Urinary bladder (tissue), 4 donors: ENCODE data around the gene SORBS2. TPM values are rescaled to one million over a fixed set of nuclear protein-coding genes. Genes with fewer than 3 reads are reported as not detected.

Experiments used
- DNase-seq: peaks from one replicate; pipeline ENCODE4 v3.0.0-alpha.2; 2015; ENCODE audit errors: extremely low spot score
- H3K27ac ChIP-seq: one replicate; pipeline ENCODE4 v1.5.1; 2013; ENCODE audit warnings: low read depth, mild to moderate bottlenecking, moderate library complexity
- H3K36me3 ChIP-seq: one replicate; pipeline ENCODE4 v1.6.1; 2013; ENCODE audit warnings: mild to moderate bottlenecking, moderate library complexity; ENCODE audit not compliant: insufficient read depth
- H3K4me1 ChIP-seq: one replicate; pipeline ENCODE4 v1.6.1; 2013; ENCODE audit warnings: mild to moderate bottlenecking, moderate library complexity; ENCODE audit not compliant: insufficient read depth
- H3K4me3 ChIP-seq: one replicate; pipeline ENCODE4 v1.5.1; 2013; ENCODE audit warnings: low read depth, low read length
- WGBS: extraction: QIAGEN DNeasy Blood & Tissue Kit; methylation state at CpG from one replicate; pipeline ENCODE4 v1.1.7; 2013; 5-methylcytosine and 5-hydroxymethylcytosine counted together
- polyA plus RNA-seq: library from polyadenylated mRNA; stranded (reverse); fragments of 200-250 nt; gene quantifications from one replicate; pipeline ENCODE4 v1.2.3, GENCODE V29; 2013
- total RNA-seq: library from RNA; depleted of rRNA; stranded (reverse); fragments of >200 nt; gene quantifications from one replicate; pipeline ENCODE4 v1.2.3, GENCODE V29; 2014
- donor health status: healthy with polysubstance abuse.
- donor health status: healthy.

SORBS2 gene
- total and polyA plus RNA-seq, 2 donors, result 83.4 to 493 TPM

DNA sequence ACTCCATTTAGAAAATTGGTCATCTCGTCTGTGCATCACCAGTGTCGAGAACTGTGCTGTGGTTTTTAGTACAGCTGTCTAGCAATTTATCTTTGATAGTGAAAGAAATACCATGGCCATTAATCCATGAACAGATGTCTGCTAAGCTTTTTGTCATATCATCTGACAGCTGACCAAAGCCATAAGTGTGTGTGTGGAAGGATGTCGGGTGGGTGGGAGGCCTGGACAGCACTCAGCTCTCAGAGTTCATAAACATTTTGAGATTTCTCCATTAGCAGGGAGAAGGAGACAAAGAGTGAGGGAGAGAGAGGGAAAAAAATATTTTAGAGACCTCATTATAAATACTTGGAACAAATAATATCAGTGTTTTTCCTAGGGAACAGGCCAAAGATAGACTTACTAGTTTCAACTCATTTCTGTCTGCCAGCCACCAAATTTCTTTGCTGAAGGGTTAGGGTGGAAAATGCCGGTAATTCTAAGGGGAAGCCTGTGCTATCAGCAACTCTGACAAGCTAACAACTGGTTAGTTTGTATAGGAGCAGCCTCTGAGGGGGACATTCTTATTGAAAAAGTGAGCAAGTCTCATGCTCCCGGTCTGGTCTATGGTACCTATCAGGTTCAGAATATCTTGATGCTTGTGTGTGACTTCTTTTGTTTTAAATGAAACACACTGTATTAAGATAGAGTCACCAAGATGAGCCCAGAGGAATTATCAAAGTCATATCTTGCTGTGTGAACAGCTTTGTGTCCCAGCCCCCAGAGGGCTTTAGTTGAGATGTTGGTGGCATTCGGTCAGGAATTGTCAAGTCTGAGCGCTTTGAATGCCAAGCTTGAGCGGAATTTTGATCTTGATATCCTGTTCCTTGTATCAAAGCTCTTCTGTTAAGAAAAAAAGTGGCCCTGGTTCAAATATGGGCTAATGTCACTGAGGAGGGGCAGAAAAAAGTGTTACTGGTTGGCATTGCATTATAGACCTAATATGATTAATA, 234.7 kb downstream of the SORBS2 start:
- H3K4me3 ChIP-seq, result no peak overlapping the region
- no peak for DNase-seq
- peak overlapping the region; percentile 73 for H3K27ac ChIP-seq
- no peaks in the 10 kb centered on the region for H3K36me3 ChIP-seq
- H3K4me1 ChIP-seq, result no peaks in the 10 kb centered on the region
- WGBS, result 44% methylated on average over 8 of the region's 8 CpGs

DNA sequence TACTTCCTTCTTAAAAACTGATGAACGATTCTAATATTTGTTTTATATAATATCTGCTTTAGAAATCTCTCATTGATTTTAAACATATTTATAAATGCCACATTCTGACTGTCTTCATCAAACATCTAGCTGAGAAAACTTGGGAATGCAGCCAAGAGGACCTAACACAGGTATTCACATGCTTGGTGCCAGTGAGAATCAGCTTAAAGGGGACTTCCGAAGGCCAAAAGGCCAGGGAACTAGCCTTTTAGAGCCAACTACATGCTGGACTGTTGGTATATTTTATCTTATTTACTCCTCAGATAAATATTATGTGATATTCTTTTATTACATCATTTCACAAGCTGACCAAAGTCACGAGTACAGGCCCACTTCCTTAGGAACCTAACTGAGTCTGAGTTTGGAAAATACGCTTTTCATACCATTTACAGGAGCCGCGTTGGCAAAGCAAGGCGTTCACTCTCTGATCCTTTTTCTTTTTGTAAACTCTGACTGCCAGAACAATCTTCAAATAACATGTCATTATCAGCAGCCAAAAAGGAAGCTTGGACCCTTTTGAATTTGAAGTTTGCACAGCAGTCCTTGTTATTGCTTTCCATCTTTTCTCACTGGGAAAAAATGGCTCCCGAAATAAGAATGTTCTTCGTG, 235.6 kb downstream of the SORBS2 start:
- Histone ChIP-seq H3K4me1 (no peaks in the 10 kb centered on the region), H3K27ac (peak overlapping the region; percentile 87), H3K36me3 (no peaks in the 10 kb centered on the region), H3K4me3 (no peak overlapping the region)
- 36% methylated on average over 9 of the region's 9 CpGs for WGBS
- DNase-seq, result no peak

DNA sequence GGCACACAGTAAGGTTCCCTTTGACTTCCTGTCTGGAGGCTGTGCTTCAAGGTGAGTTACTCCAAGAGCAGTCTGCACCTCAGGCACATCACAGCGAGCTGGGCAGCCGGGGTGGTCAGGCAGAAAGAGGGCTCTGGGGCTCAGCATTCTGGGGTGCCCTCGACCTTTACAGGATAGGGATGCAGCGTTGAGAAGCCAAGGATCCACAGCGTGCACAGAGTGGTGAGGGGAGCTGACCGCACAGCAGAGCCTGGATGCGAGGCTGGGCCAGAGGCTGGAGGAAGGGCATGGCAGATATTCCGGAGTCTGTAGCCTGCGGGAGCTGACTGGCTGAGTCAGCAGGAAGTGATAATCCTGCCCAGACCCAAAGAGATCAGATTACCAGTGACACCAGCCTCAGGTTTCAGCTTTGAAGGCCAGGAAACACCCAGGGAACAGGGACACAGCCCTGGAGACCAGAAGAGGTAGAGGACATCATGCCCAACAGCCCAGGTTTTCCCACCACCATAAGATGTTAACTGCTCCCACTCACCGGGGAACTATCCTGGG, 238.3 kb downstream of the SORBS2 start:
- no peaks in the 10 kb centered on the region for H3K4me1 ChIP-seq
- no peak overlapping the region for H3K4me3 ChIP-seq
- DNase-seq, result no peak
- H3K27ac ChIP-seq, result no peak overlapping the region
- WGBS, result 59% methylated on average over 10 of the region's 10 CpGs
- no peaks in the 10 kb centered on the region for H3K36me3 ChIP-seq

DNA sequence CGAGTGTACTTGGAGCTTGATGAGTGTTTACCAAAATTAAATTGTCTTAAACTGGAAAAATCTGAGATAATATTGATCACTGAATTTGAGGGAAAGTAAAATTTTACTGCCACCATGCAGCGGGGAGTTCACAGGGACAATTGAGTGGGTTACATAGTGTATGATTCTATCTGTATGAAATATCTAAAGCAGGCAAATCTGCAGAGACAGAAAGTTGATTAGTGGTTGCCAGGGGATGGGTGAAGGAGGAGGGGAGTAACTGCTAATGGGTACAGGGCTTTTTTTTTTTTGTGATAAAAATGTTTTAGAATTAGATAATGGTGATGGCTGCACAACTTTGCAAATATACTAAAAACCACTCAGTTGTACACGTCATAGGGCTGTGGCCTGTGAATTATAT, 241.3 kb downstream of the SORBS2 start:
- H3K4me1 ChIP-seq, result no peaks in the 10 kb centered on the region
- WGBS, result 91% methylated on average over 3 of the region's 3 CpGs
- H3K27ac ChIP-seq, result no peak overlapping the region

DNA sequence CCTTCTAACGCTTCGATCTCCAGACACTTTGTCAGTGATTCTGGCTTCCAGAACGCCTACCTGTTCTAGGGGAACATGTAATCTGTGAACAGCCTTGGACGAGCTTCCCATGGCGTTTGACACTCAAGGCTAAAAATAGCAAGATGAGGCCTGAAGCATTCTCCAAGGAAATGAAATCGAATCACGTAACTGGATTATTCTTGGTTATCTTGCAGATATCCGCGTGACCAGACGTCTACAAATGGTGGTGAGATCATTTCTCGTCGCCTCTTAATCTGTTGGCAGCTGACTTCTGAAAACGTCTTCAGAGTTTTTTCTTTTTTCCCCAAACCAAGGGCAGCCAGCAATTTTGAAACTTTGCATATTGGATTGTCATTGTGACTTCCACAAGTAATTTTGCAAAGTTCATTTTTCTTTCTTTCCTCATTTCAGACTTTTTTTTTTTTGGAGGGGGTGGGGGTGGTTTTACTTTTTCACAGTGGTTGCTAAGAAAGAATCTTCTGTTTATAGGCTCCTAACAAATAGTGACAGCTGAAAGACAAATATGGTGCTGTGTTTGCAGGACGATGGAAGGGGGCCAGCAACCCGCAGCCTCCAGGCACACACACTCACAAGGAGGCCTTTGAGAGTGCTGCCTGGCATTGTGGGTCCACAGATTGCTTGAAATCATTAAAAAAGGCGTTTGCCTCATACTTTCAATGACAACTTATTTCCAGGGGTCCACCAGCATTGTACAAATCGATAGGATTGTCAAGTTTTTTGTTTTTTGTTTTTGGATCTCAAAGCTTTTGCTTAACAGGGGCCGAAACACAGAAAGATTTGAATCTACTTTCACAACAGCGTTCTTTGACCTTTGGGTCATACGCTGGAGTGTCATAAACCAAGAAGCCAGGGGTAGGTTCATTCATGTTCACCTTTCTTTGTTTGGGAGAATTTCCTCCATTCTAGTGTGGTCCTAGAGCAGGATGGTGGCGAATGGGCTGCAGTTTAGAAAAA, 244.3 kb downstream of the SORBS2 start:
- no peak overlapping the region for H3K4me3 ChIP-seq
- no peak for DNase-seq
- 32% methylated on average over 21 of the region's 21 CpGs for WGBS
- no peaks in the 10 kb centered on the region for H3K4me1 ChIP-seq
- peak overlapping the region; percentile 76 for H3K27ac ChIP-seq
- no peaks in the 10 kb centered on the region for H3K36me3 ChIP-seq

More for the DNA sequence above, 241.3 kb downstream of the SORBS2 start:
- Histone ChIP-seq H3K4me3 (no peak overlapping the region), H3K36me3 (no peaks in the 10 kb centered on the region)
- no peak for DNase-seq

DNA sequence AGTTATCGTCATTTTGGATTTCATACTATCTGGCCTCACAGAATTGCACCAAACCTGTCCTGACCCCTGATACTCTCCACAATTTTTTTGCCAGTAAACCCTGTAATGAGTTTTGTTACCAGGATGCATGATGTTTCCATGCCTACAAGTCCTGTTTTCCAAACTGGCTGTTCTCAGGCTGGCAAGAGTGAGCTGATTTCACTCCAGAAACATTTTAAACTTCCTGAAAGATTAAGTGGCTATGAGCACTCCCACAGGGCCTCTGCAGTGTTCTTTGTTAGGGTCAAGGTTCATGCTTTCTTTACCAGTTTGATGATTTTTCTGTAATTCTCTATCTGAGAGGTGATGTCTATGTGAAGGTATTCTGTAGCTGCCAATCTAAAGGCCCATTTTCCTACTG, 245.0 kb downstream of the SORBS2 start:
- Histone ChIP-seq H3K27ac (peak overlapping the region; percentile 76), H3K36me3 (no peaks in the 10 kb centered on the region), H3K4me1 (no peaks in the 10 kb centered on the region), H3K4me3 (no peak overlapping the region)
- 16% methylated on average over 1 of the region's 1 CpG for WGBS
- peak; percentile 63 for DNase-seq

DNA sequence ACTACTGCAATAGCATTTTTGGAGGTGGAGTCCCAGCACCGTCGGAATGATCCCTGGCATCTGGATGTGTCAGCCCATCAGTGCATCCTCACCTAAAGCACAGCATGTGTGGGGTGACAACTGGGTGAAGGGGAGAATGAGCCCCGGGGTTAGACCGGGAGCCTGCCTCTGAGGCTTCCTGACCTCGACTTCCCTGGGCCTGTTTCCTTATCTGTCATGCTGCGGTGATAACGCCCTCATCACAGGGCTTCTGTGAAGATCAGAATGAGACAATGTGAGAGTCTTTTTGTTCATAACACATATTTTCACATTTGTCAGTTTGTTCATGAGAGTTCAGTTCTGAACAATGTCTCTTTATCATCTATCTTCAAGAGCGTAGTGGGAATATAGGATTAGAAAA, 245.6 kb downstream of the SORBS2 start:
- WGBS, result 23% methylated on average over 8 of the region's 8 CpGs
- Histone ChIP-seq H3K4me3 (no peak overlapping the region), H3K27ac (peak overlapping the region; percentile 70), H3K4me1 (no peaks in the 10 kb centered on the region), H3K36me3 (no peaks in the 10 kb centered on the region)
- no peak for DNase-seq

DNA sequence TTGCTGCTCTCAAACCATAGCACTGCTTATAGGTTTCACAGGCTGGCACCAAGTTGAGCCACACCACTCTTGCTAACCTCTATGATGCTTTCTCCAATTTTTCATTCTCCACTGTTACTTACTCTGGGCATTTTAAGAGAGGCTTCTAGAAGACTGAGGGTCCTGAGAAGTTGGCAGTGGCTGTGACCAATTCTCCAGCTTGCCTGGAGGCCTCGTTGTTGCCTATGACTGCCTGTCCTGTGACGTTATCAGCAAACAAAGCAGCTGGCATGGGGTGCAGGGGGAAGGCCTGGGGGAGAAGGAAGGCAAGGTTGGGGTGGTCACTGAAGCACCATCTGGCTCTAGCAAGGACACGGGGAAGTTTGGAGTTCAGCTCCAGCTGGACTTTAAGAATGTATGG, 246.3 kb downstream of the SORBS2 start:
- no peaks in the 10 kb centered on the region for H3K36me3 ChIP-seq
- DNase-seq, result no peak
- no peaks in the 10 kb centered on the region for H3K4me1 ChIP-seq
- 63% methylated on average over 3 of the region's 3 CpGs for WGBS
- no peak overlapping the region for H3K4me3 ChIP-seq
- H3K27ac ChIP-seq, result peak overlapping the region; percentile 14

DNA sequence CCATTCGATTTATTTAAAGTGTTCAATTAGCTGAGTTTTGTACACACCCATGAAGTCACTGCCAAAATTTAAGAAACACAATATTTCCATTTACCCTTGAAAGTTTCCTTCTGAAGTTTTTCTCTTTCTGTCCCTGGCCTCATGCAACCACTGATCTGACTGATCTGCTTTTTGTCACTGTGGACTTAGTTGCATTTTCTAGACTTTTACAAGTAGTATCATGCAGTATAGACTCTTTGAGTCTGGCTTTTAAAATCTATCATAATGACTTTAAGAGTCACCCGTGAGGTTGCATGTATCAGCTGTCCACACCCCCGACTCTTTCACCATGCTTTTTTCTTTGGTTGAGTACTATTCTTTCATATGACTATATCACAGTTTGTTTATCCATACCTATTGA, 247.6 kb downstream of the SORBS2 start:
- Histone ChIP-seq H3K36me3 (no peaks in the 10 kb centered on the region), H3K4me1 (no peaks in the 10 kb centered on the region), H3K4me3 (no peak overlapping the region), H3K27ac (no peak overlapping the region)
- DNase-seq, result no peak
- WGBS, result 59% methylated on average over 3 of the region's 3 CpGs

DNA sequence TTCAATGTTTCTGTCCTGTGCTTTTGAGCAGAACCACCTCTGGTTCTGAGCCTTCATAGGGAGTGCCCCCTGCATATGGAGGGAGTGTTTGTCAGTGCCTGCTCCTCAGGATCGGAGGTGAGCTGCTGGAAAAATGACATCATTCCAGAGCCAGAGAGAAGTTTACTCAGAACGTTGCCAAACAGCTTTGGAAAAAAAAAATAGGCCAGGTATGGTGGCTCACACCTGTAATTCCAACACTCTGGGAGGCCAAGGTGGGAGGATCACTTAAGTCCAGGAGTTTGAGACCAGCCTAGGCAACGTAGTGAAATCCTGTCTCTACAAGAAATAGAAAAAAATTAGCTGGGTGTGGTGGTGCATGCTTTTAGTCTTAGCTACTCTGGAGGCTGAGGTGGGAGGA, 249.5 kb downstream of the SORBS2 start:
- WGBS, result 80% methylated on average over 3 of the region's 3 CpGs

DNA sequence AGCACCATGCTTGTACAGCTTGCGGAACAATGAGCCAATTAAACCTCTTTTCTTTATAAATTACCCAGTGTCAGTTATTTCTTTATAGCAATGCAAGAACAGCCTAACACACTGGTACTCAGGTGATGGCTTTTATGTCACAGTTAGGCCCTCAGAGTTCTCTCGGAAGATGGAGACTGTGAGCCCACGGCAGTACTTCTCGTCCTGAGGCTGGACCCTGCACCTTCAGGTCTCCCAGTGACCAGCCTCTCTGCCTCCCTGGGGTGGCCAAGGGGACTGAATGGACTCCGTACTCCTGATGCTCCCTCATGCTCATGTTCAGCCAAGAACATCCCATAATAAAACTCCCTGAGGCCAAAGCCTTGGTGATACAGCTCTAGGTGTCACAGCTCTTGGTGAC, 251.7 kb downstream of the SORBS2 start:
- 93% methylated on average over 5 of the region's 5 CpGs for WGBS
- Histone ChIP-seq H3K36me3 (no peaks in the 10 kb centered on the region), H3K27ac (no peak overlapping the region), H3K4me1 (no peaks in the 10 kb centered on the region), H3K4me3 (no peak overlapping the region)
- DNase-seq, result no peak

More for the DNA sequence above, 249.5 kb downstream of the SORBS2 start:
- Histone ChIP-seq H3K36me3 (no peaks in the 10 kb centered on the region), H3K4me1 (no peaks in the 10 kb centered on the region), H3K27ac (no peak overlapping the region), H3K4me3 (no peak overlapping the region)
- DNase-seq, result no peak

DNA sequence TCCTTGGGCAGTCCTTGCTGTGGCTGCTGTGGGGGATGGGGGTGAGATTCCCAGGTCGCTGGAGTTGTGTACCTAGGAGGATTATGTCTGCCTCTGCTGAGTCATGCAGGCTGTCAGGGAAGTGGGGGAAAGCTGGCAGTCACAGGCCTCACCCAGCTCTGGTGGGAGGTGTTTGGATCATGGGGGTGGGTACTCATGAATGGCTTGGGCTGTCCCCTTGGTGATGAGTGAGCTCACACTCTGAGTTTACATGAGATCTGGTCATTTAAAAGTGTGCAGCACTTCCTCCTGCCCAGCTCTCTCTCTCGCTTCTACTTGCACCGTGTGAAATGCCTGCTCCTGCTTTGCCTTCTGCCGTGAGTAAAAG, 252.1 kb downstream of the SORBS2 start:
- Histone ChIP-seq H3K27ac (no peak overlapping the region), H3K4me1 (no peaks in the 10 kb centered on the region), H3K36me3 (no peaks in the 10 kb centered on the region), H3K4me3 (no peak overlapping the region)
- no peak for DNase-seq
- WGBS, result 40% methylated on average over 4 of the region's 4 CpGs
